GM12878 (cell line): ENCODE results near the gene TBX4. TPM values are rescaled to one million over a fixed set of nuclear protein-coding genes. Genes with fewer than 3 reads are reported as not detected.

ENCODE experiments used
- ATAC-seq: fragments of 200-7000 bp; cut with Tn5 transposase; 3 replicates; pipeline ENCODE4 v1.9.1; 2020; ENCODE audit warnings: mild to moderate bottlenecking, moderate library complexity
- BruUV-seq: library from RNA; stranded (reverse); fragments of 400-500 nt; replicated peaks from 2 replicates; lab custom pipeline; 2021; lab: Mats Ljungman, UMichigan
- CTCF ChIA-PET: fragments of 300-600 bp; sonication (Branson Sonifier 250); formaldehyde crosslinking; extraction: SDS; loops from one replicate; lab custom pipeline; 2021; ENCODE audit warnings: inconsistent platforms; lab: Yijun Ruan, JAX
- POLR2A ChIA-PET: fragments of 350-600 bp; formaldehyde crosslinking; extraction: SDS; loops from one replicate; lab custom pipeline; 2021; ENCODE audit warnings: inconsistent platforms; lab: Charles Lee
- RAD21 ChIA-PET: fragments of 300-600 bp; sonication (Branson Sonifier 250); formaldehyde crosslinking; loops from one replicate; lab custom pipeline; 2023; ENCODE audit warnings: antibody characterized with exemption; ENCODE audit not compliant: unreplicated experiment; lab: Charles Lee
- SMC1A ChIA-PET: fragments of 300-600 bp; sonication (Branson Sonifier 250); formaldehyde crosslinking; loops from one replicate; lab custom pipeline; 2023; ENCODE audit not compliant: unreplicated experiment, uncharacterized antibody; lab: Charles Lee
- DNase-seq: peaks from one replicate; pipeline ENCODE4 v3.0.0-alpha.2; 2011; ENCODE audit warnings: low read depth, low spot score
- FAIRE-seq: peaks from 3 replicates; lab custom pipeline; 2011; peaks lifted over from hg19 to GRCh38; lab: Jason Lieb, UNC
- H2AFZ ChIP-seq: 2 replicates; pipeline ENCODE4 v1.6.0; 2011; ENCODE audit warnings: low read depth, low read length, control low read depth; ENCODE audit not compliant: control insufficient read depth
- H3K27ac ChIP-seq: 2 replicates; pipeline ENCODE4 v1.5.1; 2011; ENCODE audit warnings: control low read depth; ENCODE audit not compliant: control insufficient read depth, insufficient read depth
- H3K27me3 ChIP-seq, 2 experiments: replicated peaks in 1 of 2; 2 replicates each; pipeline versions ENCODE4 v1.6.0 to v1.6.1; 2011; ENCODE audit warnings: low read length in 1 of 2; ENCODE audit not compliant: control insufficient read depth in 2 of 2, insufficient read depth in 2 of 2
- H3K36me3 ChIP-seq, 2 experiments: 2 replicates each; pipeline ENCODE4 v1.5.1; 2011; ENCODE audit warnings: low read length in 1 of 2; ENCODE audit not compliant: control insufficient read depth in 2 of 2, insufficient read depth in 2 of 2
- H3K4me1 ChIP-seq: 2 replicates; pipeline ENCODE4 v1.6.1; 2011; ENCODE audit warnings: mild to moderate bottlenecking, low read length, moderate library complexity, mixed read lengths; ENCODE audit not compliant: control insufficient read depth, insufficient read depth
- H3K4me2 ChIP-seq: 2 replicates; pipeline ENCODE4 v1.6.0; 2011; ENCODE audit warnings: control low read depth; ENCODE audit not compliant: control insufficient read depth, insufficient read depth
- H3K4me3 ChIP-seq: fragments of 200-600 bp; sonication (generic); 2 replicates; pipeline ENCODE4 v1.5.1; 2016
- H3K79me2 ChIP-seq: 2 replicates; pipeline ENCODE4 v1.6.0; 2011; ENCODE audit warnings: low read length; ENCODE audit not compliant: control insufficient read depth, insufficient read depth
- H3K9ac ChIP-seq: 2 replicates; pipeline ENCODE4 v1.8.0; 2011; ENCODE audit warnings: low read length, control low read depth, mixed read lengths; ENCODE audit not compliant: control insufficient read depth, insufficient read depth
- H3K9me3 ChIP-seq: replicated peaks from 3 replicates; pipeline ENCODE4 v1.5.1; 2011; ENCODE audit warnings: mild to moderate bottlenecking, low read length; ENCODE audit not compliant: control insufficient read depth, insufficient read depth
- H4K20me1 ChIP-seq: 2 replicates; pipeline ENCODE4 v1.6.0; 2011; ENCODE audit not compliant: control insufficient read depth, insufficient read depth
- BACH1 ChIP-seq: fragments of 450-650 bp; IDR thresholded peaks from 2 replicates; pipeline ENCODE4 v1.6.1; 2017; ENCODE audit warnings: mild to moderate bottlenecking, borderline replicate concordance
- BMI1 ChIP-seq: fragments of 450-650 bp; IDR thresholded peaks from 2 replicates; pipeline ENCODE4 v1.6.1; 2016; ENCODE audit warnings: mild to moderate bottlenecking, moderate library complexity, borderline replicate concordance
- CBX5 ChIP-seq: sonication (generic); IDR thresholded peaks from 2 replicates; pipeline ENCODE4 v1.6.1; 2016; ENCODE audit warnings: low read depth, moderate library complexity, mild to moderate bottlenecking, inconsistent platforms
- CREM ChIP-seq: IDR thresholded peaks from 2 replicates; pipeline ENCODE4 v1.6.1; 2014; ENCODE audit warnings: antibody characterized with exemption, low read depth
- EED ChIP-seq: sonication (generic); IDR thresholded peaks from 2 replicates; pipeline ENCODE4 v1.6.1; 2016; ENCODE audit warnings: antibody characterized with exemption, low read depth
- EGR1 ChIP-seq, 2 experiments: IDR thresholded peaks; 1 replicate in 1 of 2; 2 replicates in 1 of 2; pipeline ENCODE4 v1.6.1; 2011 to 2012; ENCODE audit warnings: low read depth in 2 of 2, low read length in 2 of 2, borderline replicate concordance in 1 of 2, mild to moderate bottlenecking in 1 of 2, moderate library complexity in 1 of 2
- IKZF2 ChIP-seq, 2 experiments: fragments of 450-650 bp; IDR thresholded peaks; 2 replicates each; pipeline ENCODE4 v1.6.1; 2017; ENCODE audit warnings: mild to moderate bottlenecking in 2 of 2, moderate library complexity in 2 of 2
- IRF4 ChIP-seq: IDR thresholded peaks from 2 replicates; pipeline ENCODE4 v1.6.1; 2011; ENCODE audit warnings: low read depth, low read length
- KLF5 ChIP-seq: fragments of 450-650 bp; IDR thresholded peaks from 2 replicates; pipeline ENCODE4 v1.6.1; 2014; ENCODE audit warnings: mild to moderate bottlenecking; ENCODE audit not compliant: partially characterized antibody
- NFIC ChIP-seq: IDR thresholded peaks from 2 replicates; pipeline ENCODE4 v1.6.1; 2012; ENCODE audit warnings: low read depth, mild to moderate bottlenecking, inconsistent platforms, low read length, moderate library complexity
- NFXL1 ChIP-seq: fragments of 450-650 bp; IDR thresholded peaks from 2 replicates; pipeline ENCODE4 v1.6.1; 2017; ENCODE audit warnings: antibody characterized with exemption, mild to moderate bottlenecking, borderline replicate concordance
- NFYA ChIP-seq: IDR thresholded peaks from 2 replicates; pipeline ENCODE4 v1.6.1; 2011; ENCODE audit warnings: low read depth, mild to moderate bottlenecking, low read length, improper control_type of control experiment, borderline replicate concordance
- NR2F1 ChIP-seq: fragments of 450-650 bp; conservative IDR thresholded peaks from 2 replicates; pipeline ENCODE4 v1.6.1; 2017; ENCODE audit warnings: mild to moderate bottlenecking
- RAD21 ChIP-seq: IDR thresholded peaks from 2 replicates; pipeline ENCODE4 v1.6.1; 2011; ENCODE audit warnings: mild to moderate bottlenecking, low read depth, low read length, moderate library complexity; ENCODE audit not compliant: insufficient read depth
- TAF1 ChIP-seq: IDR thresholded peaks from 2 replicates; pipeline ENCODE4 v1.6.1; 2011; ENCODE audit warnings: mild to moderate bottlenecking, low read depth, low read length, borderline replicate concordance
- TCF12 ChIP-seq: IDR thresholded peaks from 2 replicates; pipeline ENCODE4 v1.6.1; 2011; ENCODE audit warnings: low read depth, mild to moderate bottlenecking, low read length
- YBX1 ChIP-seq: fragments of 450-650 bp; IDR thresholded peaks from 2 replicates; pipeline ENCODE4 v1.6.1; 2016; ENCODE audit warnings: antibody characterized with exemption
- ZNF274 ChIP-seq: IDR thresholded peaks from one replicate; pipeline ENCODE4 v1.8.0; 2011; ENCODE audit not compliant: insufficient read length, insufficient read depth
- ZNF622 ChIP-seq: fragments of 450-650 bp; IDR thresholded peaks from 2 replicates; pipeline ENCODE4 v1.6.1; 2017; ENCODE audit warnings: mild to moderate bottlenecking, inconsistent platforms
- in situ Hi-C: fragments of 300-500 bp; cut with MboI; formaldehyde crosslinking; loops from 9 replicates; pipeline ENCODE4 v1.14.3; 2018; ENCODE audit warnings: mixed read lengths
- intact Hi-C: fragments of 100-400 bp; cut with micrococcal nuclease; formaldehyde crosslinking; loops from one replicate; pipeline ENCODE4 v1.14.2; 2022; ENCODE audit not compliant: unreplicated experiment
- polyA plus RNA-seq, 11 experiments: library from polyadenylated mRNA; depleted of rRNA in 4 of 11; unstranded in 6 of 11; stranded (reverse) in 5 of 11; fragments of >200 nt; fragmentation: Nextera tagmentation in 4 of 11; fragmentation: Illumina TruSeq in 1 of 11; extraction: Ambion mirVana in 4 of 11; extraction: Trizol in 1 of 11; gene quantifications; 1 replicate in 1 of 11; 2 replicates in 10 of 11; pipeline versions ENCODE4 v1.2.1 to v1.2.3, GENCODE V29; 2011 to 2016; ENCODE audit warnings: inconsistent platforms in 2 of 11, missing spikeins in 2 of 11, low read depth in 1 of 11
- total RNA-seq, 4 experiments: library from RNA; depleted of rRNA in 3 of 4; stranded (reverse); fragments of >200 nt in 3 of 4; fragmentation: Illumina TruSeq in 1 of 4; extraction: Trizol in 1 of 4; gene quantifications; 2 replicates each; pipeline versions ENCODE4 v1.2.1 to v1.2.3, GENCODE V29; 2013 to 2021
- TF ChIP-seq, protein P1 (sequence below): IDR thresholded peaks from 2 replicates; pipeline ENCODE4 v1.6.1; 2011; ENCODE audit warnings: borderline replicate concordance, low read depth, mild to moderate bottlenecking, moderate library complexity, mixed read lengths, low read length; ENCODE audit not compliant: insufficient read depth; ENCODE audit errors: extremely low read length
- TF ChIP-seq, protein P2 (sequence below): fragments of 450-650 bp; formaldehyde crosslinking; IDR thresholded peaks from 2 replicates; pipeline ENCODE4 v1.5.0; 2022; ENCODE audit warnings: mild to moderate bottlenecking, missing genetic modification characterization

The TBX4 gene
- total and polyA plus RNA-seq, 10 of the 15 experiments (the other 5 are each of a cell fraction or from before 2014, with no cell fraction given): 0.01 TPM; not detected in 9

DNA sequence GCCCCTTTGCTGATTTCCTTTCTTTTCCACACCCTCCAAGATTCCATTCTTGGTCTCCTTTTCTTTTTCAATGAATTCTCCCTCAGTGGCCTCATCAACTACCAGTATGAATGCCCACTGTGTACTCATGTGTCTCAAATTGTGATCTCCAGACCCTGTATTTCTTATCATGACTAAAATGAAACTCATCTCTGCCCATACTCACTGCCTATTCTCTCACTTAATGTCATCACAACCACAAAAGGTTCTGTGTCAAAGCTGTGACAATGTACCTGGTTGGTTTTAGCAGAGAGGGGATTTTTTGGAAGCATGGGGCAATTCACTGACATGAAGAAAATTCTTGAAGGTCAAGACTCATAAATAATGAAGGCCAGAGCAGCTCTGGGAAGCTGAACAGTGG lies 11.5 kb upstream of the TBX4 start:
- H4K20me1 ChIP-seq: no peaks in the 10 kb centered on the region
- H3K4me3 ChIP-seq: no peak overlapping the region
- no peaks in the 10 kb centered on the region for H3K36me3 ChIP-seq
- no peaks in the 10 kb centered on the region for H3K4me1 ChIP-seq
- ChIA-PET RAD21 (no interaction called here), CTCF (no interaction called here), SMC1A (no interaction called here), POLR2A (no interaction called here)
- ATAC-seq (peak; percentile 85), DNase-seq (no peak), FAIRE-seq (no peak)
- H3K27ac ChIP-seq: no peak overlapping the region
- no peak overlapping the region for H2AFZ ChIP-seq
- H3K4me2 ChIP-seq: no peak overlapping the region
- in situ Hi-C loops (no loop called here), intact Hi-C loops (no loop called here)
- peaks cover 4% of the 10 kb centered on the region; the same call in 1 of the 3 replicates for H3K9me3 ChIP-seq
- H3K79me2 ChIP-seq: no peaks in the 10 kb centered on the region
- BruUV-seq: no TSS peak
- H3K9ac ChIP-seq: no peak overlapping the region
- no peaks in the 10 kb centered on the region; a peak in 2 of 4 replicates for H3K27me3 ChIP-seq
- TF ChIP-seq NFIC (0 out of 2 replicates have a peak, but pooled peaks have one; percentile 39), ZNF622 (no peak), TCF12 (no peak), NFYA (no peak), CREM (peak; percentile 29; the same call in 1 of the 2 replicates), BMI1 (no peak), TAF1 (no peak), IKZF2 (IDR thresholded peaks at IDR 0.05) (no peak), CBX5 (no peak), YBX1 (no peak), KLF5 (no peak), BACH1 (no peak), ZNF274 (no peak), RAD21 (no peak), NFXL1 (0 out of 2 replicates have a peak, but pooled peaks have one; percentile 11), EGR1 (IDR thresholded peaks at IDR 0.05; ENCODE audit: borderline replicate concordance in 1 of 2, low read depth in 2 of 2, low read length in 2 of 2) (no peak), EED (no peak), NR2F1 (peak; percentile 57), IRF4 (no peak)
- TF ChIP-seq, protein P1, sequence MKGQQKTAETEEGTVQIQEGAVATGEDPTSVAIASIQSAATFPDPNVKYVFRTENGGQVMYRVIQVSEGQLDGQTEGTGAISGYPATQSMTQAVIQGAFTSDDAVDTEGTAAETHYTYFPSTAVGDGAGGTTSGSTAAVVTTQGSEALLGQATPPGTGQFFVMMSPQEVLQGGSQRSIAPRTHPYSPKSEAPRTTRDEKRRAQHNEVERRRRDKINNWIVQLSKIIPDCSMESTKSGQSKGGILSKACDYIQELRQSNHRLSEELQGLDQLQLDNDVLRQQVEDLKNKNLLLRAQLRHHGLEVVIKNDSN: no peak
- TF ChIP-seq, protein P2, sequence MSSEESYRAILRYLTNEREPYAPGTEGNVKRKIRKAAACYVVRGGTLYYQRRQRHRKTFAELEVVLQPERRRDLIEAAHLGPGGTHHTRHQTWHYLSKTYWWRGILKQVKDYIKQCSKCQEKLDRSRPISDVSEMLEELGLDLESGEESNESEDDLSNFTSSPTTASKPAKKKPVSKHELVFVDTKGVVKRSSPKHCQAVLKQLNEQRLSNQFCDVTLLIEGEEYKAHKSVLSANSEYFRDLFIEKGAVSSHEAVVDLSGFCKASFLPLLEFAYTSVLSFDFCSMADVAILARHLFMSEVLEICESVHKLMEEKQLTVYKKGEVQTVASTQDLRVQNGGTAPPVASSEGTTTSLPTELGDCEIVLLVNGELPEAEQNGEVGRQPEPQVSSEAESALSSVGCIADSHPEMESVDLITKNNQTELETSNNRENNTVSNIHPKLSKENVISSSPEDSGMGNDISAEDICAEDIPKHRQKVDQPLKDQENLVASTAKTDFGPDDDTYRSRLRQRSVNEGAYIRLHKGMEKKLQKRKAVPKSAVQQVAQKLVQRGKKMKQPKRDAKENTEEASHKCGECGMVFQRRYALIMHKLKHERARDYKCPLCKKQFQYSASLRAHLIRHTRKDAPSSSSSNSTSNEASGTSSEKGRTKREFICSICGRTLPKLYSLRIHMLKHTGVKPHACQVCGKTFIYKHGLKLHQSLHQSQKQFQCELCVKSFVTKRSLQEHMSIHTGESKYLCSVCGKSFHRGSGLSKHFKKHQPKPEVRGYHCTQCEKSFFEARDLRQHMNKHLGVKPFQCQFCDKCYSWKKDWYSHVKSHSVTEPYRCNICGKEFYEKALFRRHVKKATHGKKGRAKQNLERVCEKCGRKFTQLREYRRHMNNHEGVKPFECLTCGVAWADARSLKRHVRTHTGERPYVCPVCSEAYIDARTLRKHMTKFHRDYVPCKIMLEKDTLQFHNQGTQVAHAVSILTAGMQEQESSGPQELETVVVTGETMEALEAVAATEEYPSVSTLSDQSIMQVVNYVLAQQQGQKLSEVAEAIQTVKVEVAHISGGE (CRISPR knock-in tag): no peak
